HG03558 (cell line): Measurements from ENCODE around the gene TPCN1.

ENCODE experiments used
- ATAC-seq: cut with Tn5 transposase; IDR thresholded peaks from one replicate; pipeline ENCODE4 v1.9.1; 2021; ENCODE audit warnings: moderate number of reproducible peaks; ENCODE audit not compliant: unreplicated experiment; ENCODE audit errors: extremely low read depth

Gene TPCN1

GRCh38 chr12:113253532-113254285 is 32.4 kb downstream of the TPCN1 start:
- no peak for ATAC-seq

- no peak for ATAC-seq
Observed at GRCh38 chr12:113254298-113254697, 33.0 kb downstream of the TPCN1 start.

- ATAC-seq, result no peak
Observed at GRCh38 chr12:113257564-113257963, 36.3 kb downstream of the TPCN1 start.

GRCh38 chr12:113260127-113260526 is 38.9 kb downstream of the TPCN1 start:
- ATAC-seq, result no peak

GRCh38 chr12:113260636-113261300 is 39.5 kb downstream of the TPCN1 start:
- no peak for ATAC-seq

- no peak for ATAC-seq
Observed at GRCh38 chr12:113261847-113262470, 40.7 kb downstream of the TPCN1 start.

- ATAC-seq, result no peak
Observed at GRCh38 chr12:113262710-113263109, 41.4 kb downstream of the TPCN1 start.

GRCh38 chr12:113263431-113263963 is 42.2 kb downstream of the TPCN1 start:
- no peak for ATAC-seq

GRCh38 chr12:113266106-113266895 is 45.0 kb downstream of the TPCN1 start:
- no peak for ATAC-seq

- no peak for ATAC-seq
Observed at GRCh38 chr12:113267621-113268020, 46.4 kb downstream of the TPCN1 start.

GRCh38 chr12:113268136-113268535 is 46.9 kb downstream of the TPCN1 start:
- ATAC-seq, result no peak

GRCh38 chr12:113268621-113269020 is 47.4 kb downstream of the TPCN1 start:
- no peak for ATAC-seq

GRCh38 chr12:113269257-113269943 is 48.1 kb downstream of the TPCN1 start:
- no peak for ATAC-seq

- ATAC-seq, result no peak
Observed at GRCh38 chr12:113270709-113271009, 49.4 kb downstream of the TPCN1 start.

- ATAC-seq, result no peak
Observed at GRCh38 chr12:113271466-113271852, 50.2 kb downstream of the TPCN1 start.

GRCh38 chr12:113271853-113272561 is 50.7 kb downstream of the TPCN1 start:
- no peak for ATAC-seq

- ATAC-seq, result no peak
Observed at GRCh38 chr12:113273053-113273725, 51.9 kb downstream of the TPCN1 start.

- no peak for ATAC-seq
Observed at GRCh38 chr12:113274848-113275247, 53.6 kb downstream of the TPCN1 start.

- ATAC-seq, result no peak
Observed at GRCh38 chr12:113276306-113276705, 55.0 kb downstream of the TPCN1 start.
